Spleen (tissue), 11 donors: ENCODE results near the gene SUGP2. TPM values are rescaled to one million over a fixed set of nuclear protein-coding genes. Genes with fewer than 3 reads are reported as not detected.

ENCODE experiments used
- DNase-seq: peaks from one replicate; pipeline ENCODE4 v3.0.0-alpha.2; 2020
- H3K27ac ChIP-seq, 8 donors: fragments of 200-600 bp; sonication (generic) in 7 of 8; 1 replicate in 4 of 8; 2 replicates in 4 of 8; pipeline versions ENCODE4 v1.5.0 to v1.8.0; 2016 to 2021; ENCODE audit warnings: inconsistent platforms in 4 of 8, mild to moderate bottlenecking in 4 of 8, moderate library complexity in 1 of 8
- H3K27me3 ChIP-seq, 7 donors: fragments of 200-600 bp; sonication (generic) in 6 of 7; replicated peaks in 1 of 7; 1 replicate in 4 of 7; 2 replicates in 3 of 7; pipeline versions ENCODE4 v1.5.0 to v1.8.0; 2016 to 2021; ENCODE audit warnings: inconsistent platforms in 3 of 7, mild to moderate bottlenecking in 1 of 7
- H3K36me3 ChIP-seq, 6 donors: fragments of 200-600 bp; sonication (generic) in 5 of 6; 1 replicate in 4 of 6; 2 replicates in 2 of 6; pipeline versions ENCODE4 v1.5.0 to v1.8.0; 2016 to 2021; ENCODE audit warnings: inconsistent platforms in 2 of 6
- H3K4me1 ChIP-seq, 6 donors: fragments of 200-600 bp; sonication (generic) in 5 of 6; 1 replicate in 3 of 6; 2 replicates in 3 of 6; pipeline versions ENCODE4 v1.5.0 to v1.8.0; 2016 to 2021; ENCODE audit warnings: inconsistent platforms in 3 of 6
- H3K4me3 ChIP-seq, 8 donors: fragments of 200-600 bp; sonication (generic) in 7 of 8; 1 replicate in 4 of 8; 2 replicates in 4 of 8; pipeline versions ENCODE4 v1.5.0 to v1.8.0; 2016 to 2021; ENCODE audit warnings: inconsistent platforms in 4 of 8, mild to moderate bottlenecking in 4 of 8, moderate library complexity in 2 of 8
- H3K9me3 ChIP-seq, 8 donors: fragments of 200-600 bp; sonication (generic) in 7 of 8; 1 replicate in 4 of 8; 2 replicates in 4 of 8; pipeline versions ENCODE4 v1.5.0 to v1.8.0; 2016 to 2021; ENCODE audit warnings: inconsistent platforms in 4 of 8
- CTCF ChIP-seq, 11 experiments: fragments of 200-600 bp in 7 of 11; fragments of 450-650 bp in 4 of 11; sonication (generic) in 4 of 11; IDR thresholded peaks in 8 of 11; conservative IDR thresholded peaks in 3 of 11; 1 replicate in 7 of 11; 2 replicates in 4 of 11; pipeline versions ENCODE4 v1.4.0 to v1.8.0; 2016 to 2021; ENCODE audit warnings: antibody characterized with exemption in 11 of 11, inconsistent platforms in 4 of 11, mild to moderate bottlenecking in 1 of 11
- POLR2A ChIP-seq, 3 donors: fragments of 450-650 bp; IDR thresholded peaks; one replicate each; pipeline ENCODE4 v1.5.1; 2017; ENCODE audit warnings: antibody characterized with exemption in 3 of 3, mild to moderate bottlenecking in 1 of 3
- POLR2AphosphoS5 ChIP-seq, 3 donors: sonication (generic); formaldehyde crosslinking; IDR thresholded peaks; one replicate each; pipeline ENCODE4 v1.5.1; 2017; ENCODE audit warnings: antibody characterized with exemption in 3 of 3
- WGBS, 5 donors: extraction: QIAGEN DNeasy Blood & Tissue Kit in 3 of 5; methylation state at CpG; one replicate each; pipeline versions ENCODE4 v1.1.5 to v1.1.7; 2013 to 2018; 5-methylcytosine and 5-hydroxymethylcytosine counted together
- intact Hi-C: fragments of 100-400 bp; cut with DNase I; formaldehyde crosslinking; loops from one replicate; pipeline ENCODE4 v1.15.0; 2023; ENCODE audit warnings: low total_unique reads
- polyA plus RNA-seq, 3 donors: library from polyadenylated mRNA; stranded (reverse); fragments of 200-250 nt; gene quantifications; one replicate each; pipeline ENCODE4 v1.2.1, GENCODE V29; 2013
- total RNA-seq, 7 donors: library from RNA; depleted of rRNA in 3 of 7; stranded (reverse); fragments of >200 nt in 3 of 7; fragmentation: NEBNext Ultra II Directional in 4 of 7; extraction: Animal tissue kit (Norgen Biotek cat#: 25700) in 4 of 7; gene quantifications; one replicate each; pipeline versions ENCODE4 v1.1.0 to v1.2.1, GENCODE V29; 2016 to 2021
- donor health status: healthy with polysubstance abuse.
- donor health status: DM: no; HTN: no; CAD: no; lungs with moderate emphysema.
- donor health status: DM: no; HTN: no; CAD: no.
- donor health status: Bipolar disorder and iron deficiency.
- donor health status: healthy.
- donor health status: DM: no; HTN: no; CAD: no.
- donor health status: DM: yes; HTN: yes; CAD: no.

The SUGP2 gene
- total and polyA plus RNA-seq, 10 donors, result 54.5 to 127 (median 87.6) TPM

GRCh38 chr19:19032420-19033175, 719 bp downstream of the SUGP2 start:
- no peaks in the 10 kb centered on the region for H3K27me3 ChIP-seq
- WGBS, 5 donors, result 1 to 3% (median 1%) methylated on average over 29 to 31 of the region's 31 CpGs
- TF ChIP-seq POLR2AphosphoS5 (IDR thresholded peaks at IDR 0.05) (peak in 2 of 3 donors; percentile 27 to 37), CTCF (IDR thresholded peaks at IDR 0.05 in 8 of 11, conservative IDR thresholded peaks at IDR 0.05 in 3 of 11) (no peak), POLR2A (IDR thresholded peaks at IDR 0.05) (no peak)
- peak overlapping the region; percentile 43 to 97 (median 82) for H3K4me3 ChIP-seq
- peak overlapping the region; percentile 96 to 99 (median 98) for H3K27ac ChIP-seq
- intact Hi-C loops, result no loop called here
- no peaks in the 10 kb centered on the region for H3K9me3 ChIP-seq
- H3K36me3 ChIP-seq, result peaks cover 0 to 55% (median 29%) of the 10 kb centered on the region in 6 donors
- peak; percentile 89 for DNase-seq
- H3K4me1 ChIP-seq, result peaks cover 15 to 71% (median 33%) of the 10 kb centered on the region in 6 donors

- intact Hi-C loops, result no loop called here
- 45 to 52% (median 48%) methylated on average over 5 of the region's 5 CpGs for WGBS, 5 donors
- Histone ChIP-seq H3K27me3 (no peaks in the 10 kb centered on the region), H3K4me1 (peaks cover 15 to 78% (median 33%) of the 10 kb centered on the region in 6 donors), H3K9me3 (no peaks in the 10 kb centered on the region), H3K4me3 (peak overlapping the region in 6 of 8 donors; percentile 80 to 97 (median 87)), H3K27ac (peak overlapping the region in 5 of 8 donors; percentile 97 to 99 (median 98)), H3K36me3 (peaks cover 0 to 56% (median 36%) of the 10 kb centered on the region in 6 donors)
- DNase-seq, result no peak
- no peak for TF ChIP-seq POLR2A (IDR thresholded peaks at IDR 0.05)
- TF ChIP-seq POLR2AphosphoS5 (IDR thresholded peaks at IDR 0.05), result no peak
- TF ChIP-seq CTCF (IDR thresholded peaks at IDR 0.05 in 8 of 11, conservative IDR thresholded peaks at IDR 0.05 in 3 of 11), result no peak
Measured at GRCh38 chr19:19031891-19032290, 1.4 kb downstream of the SUGP2 start.

DNA sequence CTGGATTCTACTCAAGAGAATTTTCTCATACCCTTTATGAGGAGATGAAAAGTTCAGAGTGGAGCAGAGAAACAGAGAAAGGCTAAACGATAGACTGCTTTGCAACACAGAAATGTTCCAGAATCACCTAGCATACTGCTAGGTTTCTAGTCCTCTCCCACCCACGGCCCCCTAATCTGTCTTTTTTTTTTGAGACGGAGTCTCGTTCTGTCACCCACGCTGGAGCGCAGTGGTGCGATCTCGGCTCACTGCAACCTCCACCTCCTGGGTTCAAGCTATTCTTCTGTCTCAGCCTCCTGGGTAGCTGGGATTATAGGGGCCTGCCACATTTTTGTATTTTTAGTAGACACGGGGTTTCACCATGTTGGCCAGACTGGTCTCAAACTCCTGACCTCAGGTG, 4.8 kb downstream of the SUGP2 start:
- H3K27me3 ChIP-seq, result no peaks in the 10 kb centered on the region
- intact Hi-C loops, result no loop called here
- DNase-seq, result no peak
- H3K36me3 ChIP-seq, result peaks cover 0 to 83% (median 69%) of the 10 kb centered on the region in 6 donors
- H3K27ac ChIP-seq, result no peak overlapping the region
- 90 to 95% (median 93%) methylated on average over 9 of the region's 9 CpGs for WGBS, 5 donors
- no peak overlapping the region for H3K4me3 ChIP-seq
- H3K9me3 ChIP-seq, result no peaks in the 10 kb centered on the region
- TF ChIP-seq CTCF (IDR thresholded peaks at IDR 0.05 in 8 of 11, conservative IDR thresholded peaks at IDR 0.05 in 3 of 11) (no peak), POLR2A (IDR thresholded peaks at IDR 0.05) (no peak), POLR2AphosphoS5 (IDR thresholded peaks at IDR 0.05) (no peak)
- peaks cover 9 to 60% (median 17%) of the 10 kb centered on the region in 6 donors for H3K4me1 ChIP-seq

DNA sequence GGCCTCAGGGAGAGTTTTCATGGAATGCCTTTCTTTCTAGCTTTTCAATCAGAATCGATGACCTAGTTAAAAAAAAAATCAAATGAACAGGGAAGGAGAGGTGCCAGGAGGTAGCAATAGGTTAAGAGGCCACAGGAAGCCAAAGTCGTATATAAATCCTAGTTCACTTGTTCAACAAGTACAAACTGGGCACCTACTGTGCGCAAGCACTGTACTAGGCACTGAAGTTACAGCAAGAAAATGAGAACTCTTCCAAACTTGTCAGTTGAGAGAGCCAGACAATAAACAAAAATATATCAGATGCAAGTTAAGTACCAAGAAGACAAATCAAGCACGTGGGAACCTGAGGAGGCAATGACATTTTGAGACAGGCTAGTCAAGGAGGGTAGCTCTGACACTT, 6.1 kb downstream of the SUGP2 start:
- DNase-seq, result no peak
- Histone ChIP-seq H3K4me1 (peaks cover 5 to 65% (median 19%) of the 10 kb centered on the region in 6 donors), H3K9me3 (no peaks in the 10 kb centered on the region), H3K36me3 (peaks cover 0 to 96% (median 82%) of the 10 kb centered on the region in 6 donors), H3K27ac (no peak overlapping the region), H3K4me3 (no peak overlapping the region), H3K27me3 (no peaks in the 10 kb centered on the region)
- 86 to 93% (median 90%) methylated on average over 4 of the region's 4 CpGs for WGBS, 5 donors
- TF ChIP-seq POLR2A (IDR thresholded peaks at IDR 0.05), result no peak
- TF ChIP-seq CTCF (IDR thresholded peaks at IDR 0.05 in 8 of 11, conservative IDR thresholded peaks at IDR 0.05 in 3 of 11), result no peak
- TF ChIP-seq POLR2AphosphoS5 (IDR thresholded peaks at IDR 0.05), result no peak
- intact Hi-C loops, result no loop called here
